Measurements from ENCODE around the gene IFNG. TPM values are rescaled to one million over a fixed set of nuclear protein-coding genes. Genes with fewer than 3 reads are reported as not detected.
A peak's percentile ranks its signal among the peaks of the same experiment; 100 is the strongest.
"Not testable (repeated sequence)": the region's sequence is repeated elsewhere in the genome, so short reads cannot be mapped to it uniquely, and the experiment has no call there.

IFNG gene
- over 10,000 TPM; 20,993 to 58,992 TPM for total RNA-seq

GRCh38 chr12:68159681-68160304, at the start of gene IFNG:
Gene IFNG, minus strand, starts transcription at chr12:68159740. Its CDS starts 125 bp downstream, at chr12:68159615.
- Mint-ChIP-seq H3K9me3 (no peaks in the 10 kb centered on the region), H3K36me3 (peaks cover 40% of the 10 kb centered on the region), H3K4me3 (peak within 1 kb of the TSS; percentile 83), H3K4me1 (ENCODE audit: low read depth in 2 of 2) (peaks cover 39 to 86% of the 10 kb centered on the region in 2 donors), H3K27me3 (no peaks in the 10 kb centered on the region), H3K27ac (peak within 1 kb of the TSS; percentile 96 to 97)
- peak; percentile 85 for DNase-seq (ENCODE audit: low spot score)
- peak; percentile 43 to 62 for ATAC-seq

DNA sequence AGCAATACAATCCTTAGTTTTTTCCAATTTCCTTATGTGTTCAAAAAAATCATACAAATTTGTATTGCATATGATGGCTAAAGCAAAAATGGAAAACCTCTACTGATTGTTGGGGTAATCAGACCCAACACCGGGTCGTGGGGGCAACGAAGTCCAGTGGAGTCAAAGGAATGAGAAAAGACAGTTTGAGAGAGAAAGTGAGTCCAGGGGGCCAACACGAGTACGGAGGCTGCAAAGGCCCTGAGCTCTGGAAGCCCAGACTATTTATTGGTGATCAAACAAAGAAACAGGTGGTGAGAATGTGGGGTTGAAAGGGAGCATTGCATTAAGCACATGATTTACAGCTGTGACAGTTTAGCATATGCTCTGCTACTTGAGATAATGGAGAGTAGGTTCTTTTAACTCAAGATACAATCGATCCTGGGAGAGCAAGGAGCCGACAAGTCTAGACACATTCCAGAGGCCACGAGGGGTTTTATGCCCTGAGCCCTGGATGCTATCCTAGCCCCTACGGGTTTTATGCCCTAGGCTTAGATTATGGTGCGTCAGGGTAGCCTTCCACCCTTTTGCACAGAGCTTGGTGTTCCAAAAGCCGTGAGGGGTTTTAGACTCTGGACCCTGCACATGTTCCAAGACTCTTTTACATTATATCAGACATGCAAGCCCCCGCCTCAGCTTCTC, 49.6 kb upstream of the IFNG start:
- Mint-ChIP-seq H3K27ac (peak overlapping the region in 1 of 2 donors; percentile 21), H3K36me3 (peaks cover 34% of the 10 kb centered on the region), H3K4me1 (ENCODE audit: low read depth in 2 of 2) (peaks cover 38 to 39% of the 10 kb centered on the region in 2 donors)
- ATAC-seq; DNase-seq (ENCODE audit: low spot score); H3K9me3 Mint-ChIP-seq; H3K27me3 Mint-ChIP-seq; H3K4me3 Mint-ChIP-seq: not testable (repeated sequence)

DNA sequence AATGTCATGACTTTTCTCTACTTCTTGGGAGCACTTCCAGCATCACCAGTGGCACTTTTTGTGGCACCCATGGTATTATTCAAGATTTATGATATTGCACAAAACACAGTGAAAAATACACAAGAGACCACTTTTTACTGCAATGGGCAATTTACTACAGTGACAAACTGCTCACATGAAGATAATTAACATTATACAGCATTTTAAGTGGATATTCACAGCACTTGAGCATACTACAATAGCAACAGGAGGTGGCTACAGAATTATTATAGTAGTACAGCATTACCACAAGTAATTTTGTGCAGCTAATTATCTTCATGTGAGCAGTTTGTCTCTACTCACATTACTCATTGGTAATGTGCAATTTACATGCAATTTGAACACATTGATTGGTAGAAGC, 47.7 kb upstream of the IFNG start:
- no peak for DNase-seq (ENCODE audit: low spot score)
- H3K4me1 Mint-ChIP-seq (ENCODE audit: low read depth in 2 of 2) = peaks cover 39% of the 10 kb centered on the region in 2 donors

DNA sequence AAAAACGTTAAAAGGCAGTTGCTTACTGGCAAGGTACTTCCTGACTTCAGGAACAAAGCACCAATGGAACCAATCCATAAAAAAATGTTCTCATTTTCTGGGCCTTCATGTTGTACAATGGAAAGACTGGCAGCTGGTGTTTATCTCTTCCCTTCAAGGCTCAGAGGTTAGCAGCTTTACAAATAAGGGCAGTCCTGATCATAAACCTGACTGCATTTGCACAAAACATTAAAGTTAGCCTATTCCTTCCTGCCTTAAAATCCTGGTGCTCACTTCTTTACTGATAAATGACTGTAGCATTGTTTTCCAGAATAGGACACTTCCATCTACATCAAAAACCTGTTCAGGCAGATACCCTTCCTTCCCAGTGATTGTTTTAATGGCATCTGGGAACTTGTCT, 46.9 kb upstream of the IFNG start:
- Mint-ChIP-seq H3K27me3 (peaks cover 0 to 2% of the 10 kb centered on the region in 2 donors), H3K36me3 (peaks cover 23% of the 10 kb centered on the region), H3K4me1 (ENCODE audit: low read depth in 2 of 2) (peaks cover 33 to 36% of the 10 kb centered on the region in 2 donors), H3K4me3 (no peak overlapping the region), H3K27ac (peak overlapping the region; percentile 34 to 51), H3K9me3 (no peaks in the 10 kb centered on the region)
- ATAC-seq = no peak
- DNase-seq (ENCODE audit: low spot score) = no peak

More for the DNA sequence above, 47.7 kb upstream of the IFNG start:
- Mint-ChIP-seq H3K27ac (peak overlapping the region; percentile 34 to 51), H3K4me3 (no peak overlapping the region), H3K36me3 (peaks cover 31% of the 10 kb centered on the region), H3K9me3 (peaks cover 3% of the 10 kb centered on the region), H3K27me3 (peaks cover 0 to 6% of the 10 kb centered on the region in 2 donors)
- no peak for ATAC-seq

- Mint-ChIP-seq H3K4me1 (ENCODE audit: low read depth in 2 of 2) (peaks cover 45 to 50% of the 10 kb centered on the region in 2 donors), H3K27ac (peak overlapping the region; percentile 17 to 64), H3K36me3 (peaks cover 25% of the 10 kb centered on the region), H3K9me3 (no peaks in the 10 kb centered on the region), H3K4me3 (peak overlapping the region; percentile 58), H3K27me3 (no peaks in the 10 kb centered on the region)
- ATAC-seq (peak in 1 of 2 donors; percentile 53), DNase-seq (ENCODE audit: low spot score) (no peak)
Measured at GRCh38 chr12:68203460-68203875, 43.9 kb upstream of the IFNG start.

- Mint-ChIP-seq H3K9me3 (no peaks in the 10 kb centered on the region), H3K27ac (peak overlapping the region; percentile 83 to 97), H3K27me3 (no peaks in the 10 kb centered on the region), H3K36me3 (peaks cover 14% of the 10 kb centered on the region), H3K4me1 (ENCODE audit: low read depth in 2 of 2) (peaks cover 37 to 51% of the 10 kb centered on the region in 2 donors), H3K4me3 (peak overlapping the region; percentile 48)
- no peak for ATAC-seq
- no peak for DNase-seq (ENCODE audit: low spot score)
Measured at GRCh38 chr12:68200854-68201253, 41.3 kb upstream of the IFNG start.

- DNase-seq (ENCODE audit: low spot score) (no peak), ATAC-seq (no peak)
- H3K4me3 Mint-ChIP-seq = peak overlapping the region; percentile 61
- no peaks in the 10 kb centered on the region for H3K27me3 Mint-ChIP-seq
- peaks cover 25% of the 10 kb centered on the region for H3K36me3 Mint-ChIP-seq
- peaks cover 51 to 64% of the 10 kb centered on the region in 2 donors for H3K4me1 Mint-ChIP-seq (ENCODE audit: low read depth in 2 of 2)
- peak overlapping the region; percentile 83 to 97 for H3K27ac Mint-ChIP-seq
- no peaks in the 10 kb centered on the region for H3K9me3 Mint-ChIP-seq
Measured at GRCh38 chr12:68199127-68199526, 39.6 kb upstream of the IFNG start.

GRCh38 chr12:68198507-68199086, 39.1 kb upstream of the IFNG start:
- H3K4me1 Mint-ChIP-seq (ENCODE audit: low read depth in 2 of 2) = peaks cover 56 to 68% of the 10 kb centered on the region in 2 donors

DNA sequence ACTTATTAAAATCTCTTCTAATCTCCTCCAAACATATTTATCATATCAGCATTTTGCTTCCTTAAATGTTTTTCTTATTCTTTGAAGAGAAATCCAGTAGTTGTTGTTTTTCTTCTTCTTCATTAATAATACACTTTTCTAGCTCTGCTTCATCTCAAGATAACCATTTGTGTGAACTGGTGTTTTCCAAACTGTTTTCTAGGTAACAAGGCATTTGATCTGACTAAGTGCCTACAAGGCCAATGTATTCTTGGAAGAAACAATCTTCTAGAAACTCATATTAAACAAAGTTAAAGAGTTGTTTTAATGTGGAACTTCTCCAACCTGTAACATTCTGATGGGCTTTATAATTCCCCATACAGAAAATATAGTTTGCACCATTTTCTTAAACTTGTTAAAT, 30.8 kb upstream of the IFNG start:
- H3K27me3 Mint-ChIP-seq = no peaks in the 10 kb centered on the region
- H3K4me3 Mint-ChIP-seq = peak overlapping the region; percentile 87
- no peak for DNase-seq (ENCODE audit: low spot score)
- H3K9me3 Mint-ChIP-seq = peaks cover 15% of the 10 kb centered on the region
- peaks cover 49% of the 10 kb centered on the region for H3K36me3 Mint-ChIP-seq
- H3K4me1 Mint-ChIP-seq (ENCODE audit: low read depth in 2 of 2) = peaks cover 75 to 84% of the 10 kb centered on the region in 2 donors
- ATAC-seq = peak in 1 of 2 donors; percentile 63
- peak overlapping the region; percentile 96 to 97 for H3K27ac Mint-ChIP-seq

More at GRCh38 chr12:68198507-68199086, 39.1 kb upstream of the IFNG start:
- peaks cover 4% of the 10 kb centered on the region for H3K9me3 Mint-ChIP-seq
- peaks cover 30% of the 10 kb centered on the region for H3K36me3 Mint-ChIP-seq
- H3K4me3 Mint-ChIP-seq = peak overlapping the region; percentile 61
- no peak for DNase-seq (ENCODE audit: low spot score)
- no peak for ATAC-seq
- H3K27ac Mint-ChIP-seq = peak overlapping the region; percentile 83 to 97
- no peaks in the 10 kb centered on the region for H3K27me3 Mint-ChIP-seq

DNA sequence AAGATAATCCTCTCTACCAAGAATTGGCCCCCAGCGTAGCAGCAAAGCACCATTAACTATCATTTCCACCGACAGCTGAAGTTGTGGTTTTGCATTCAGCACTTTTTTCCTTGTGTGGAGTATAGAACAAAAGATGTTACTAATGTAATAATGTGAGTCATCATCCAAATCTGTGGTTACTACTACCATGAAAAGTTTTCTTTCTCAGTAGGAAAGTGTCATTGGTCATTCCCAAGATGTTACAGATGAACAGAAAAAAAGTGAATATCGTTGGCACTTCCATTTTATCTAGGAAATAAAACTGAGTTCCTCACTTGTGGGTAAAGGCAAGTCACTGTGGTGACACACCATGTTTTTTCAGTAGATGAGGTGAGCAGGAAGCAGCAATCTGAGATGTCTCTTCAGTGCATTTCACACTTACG, 30.3 kb upstream of the IFNG start:
- Mint-ChIP-seq H3K4me1 (ENCODE audit: low read depth in 2 of 2) (peaks cover 73 to 84% of the 10 kb centered on the region in 2 donors), H3K36me3 (peaks cover 49% of the 10 kb centered on the region), H3K4me3 (peak overlapping the region; percentile 87), H3K27me3 (no peaks in the 10 kb centered on the region), H3K9me3 (peaks cover 15% of the 10 kb centered on the region), H3K27ac (peak overlapping the region; percentile 96 to 97)
- peak; percentile 83 to 87 for ATAC-seq
- DNase-seq (ENCODE audit: low spot score) = peak; percentile 77

GRCh38 chr12:68185598-68185997, 26.1 kb upstream of the IFNG start:
- Mint-ChIP-seq H3K9me3 (peaks cover 6% of the 10 kb centered on the region), H3K4me3 (peak overlapping the region; percentile 80), H3K27me3 (no peaks in the 10 kb centered on the region), H3K4me1 (ENCODE audit: low read depth in 2 of 2) (peaks cover 63 to 78% of the 10 kb centered on the region in 2 donors), H3K36me3 (peaks cover 34% of the 10 kb centered on the region), H3K27ac (peak overlapping the region; percentile 96 to 97)
- peak; percentile 79 for DNase-seq (ENCODE audit: low spot score)
- peak in 1 of 2 donors; percentile 51 for ATAC-seq

DNA sequence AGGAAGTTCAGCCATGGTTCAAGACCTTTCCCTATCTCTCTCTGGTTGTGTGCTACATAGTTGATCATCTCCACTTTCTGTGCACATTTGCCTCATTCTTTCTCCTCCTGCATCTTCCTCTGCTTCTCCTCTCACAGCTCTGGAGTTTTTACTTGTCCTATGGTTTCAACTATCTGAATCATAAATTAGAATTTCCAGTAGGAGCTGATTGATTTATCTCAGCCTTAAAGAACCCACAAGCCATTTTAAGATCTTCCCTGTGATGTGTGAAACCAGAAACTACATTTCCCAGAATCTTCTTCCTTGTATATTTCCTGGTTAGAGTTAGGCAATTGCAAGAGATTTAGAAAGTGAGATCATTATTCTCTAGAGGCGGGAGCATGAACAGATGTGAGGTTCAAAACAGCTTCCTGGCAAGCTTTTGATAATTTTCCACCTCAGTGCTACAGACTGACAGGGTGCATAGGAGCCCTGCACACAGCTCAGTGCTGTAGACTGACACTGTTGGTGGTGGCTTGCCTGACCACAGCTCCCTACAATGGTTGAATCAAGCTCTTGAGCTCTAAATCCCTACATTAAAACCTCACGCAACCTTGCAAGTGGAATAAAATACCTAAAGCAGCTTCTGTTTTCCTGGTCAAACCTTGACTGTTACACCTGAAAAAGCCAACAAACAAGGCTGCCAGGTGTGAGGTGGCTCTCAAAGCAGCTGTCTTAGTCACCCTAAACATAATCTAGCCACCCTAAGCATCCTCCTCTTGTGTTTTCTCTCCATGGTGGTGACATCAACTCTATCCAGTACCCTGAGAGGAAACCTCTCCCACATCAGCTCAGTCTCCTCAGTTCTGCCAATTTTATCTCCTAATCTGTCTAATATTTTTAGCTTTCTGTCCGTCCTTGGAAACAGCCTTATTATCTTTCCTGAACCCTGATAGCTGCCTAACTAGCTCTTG, 21.5 kb upstream of the IFNG start:
- Mint-ChIP-seq H3K9me3 (peaks cover 6% of the 10 kb centered on the region), H3K36me3 (peaks cover 30% of the 10 kb centered on the region), H3K27ac (peak overlapping the region; percentile 96 to 97), H3K27me3 (no peaks in the 10 kb centered on the region), H3K4me3 (peak overlapping the region; percentile 79), H3K4me1 (ENCODE audit: low read depth in 2 of 2) (peaks cover 77 to 88% of the 10 kb centered on the region in 2 donors)
- ATAC-seq = peak; percentile 91 to 92
- DNase-seq (ENCODE audit: low spot score) = peak; percentile 90

Measured in natural killer cell treated with Interleukin-12 subunit alpha and Interleukin-12 subunit beta and Interleukin-15 and Interleukin-18, amount 100 ng/mL, for 72 hours (primary cell).